Measurements from ENCODE around the gene CLDN16.

The CLDN16 gene

DNA sequence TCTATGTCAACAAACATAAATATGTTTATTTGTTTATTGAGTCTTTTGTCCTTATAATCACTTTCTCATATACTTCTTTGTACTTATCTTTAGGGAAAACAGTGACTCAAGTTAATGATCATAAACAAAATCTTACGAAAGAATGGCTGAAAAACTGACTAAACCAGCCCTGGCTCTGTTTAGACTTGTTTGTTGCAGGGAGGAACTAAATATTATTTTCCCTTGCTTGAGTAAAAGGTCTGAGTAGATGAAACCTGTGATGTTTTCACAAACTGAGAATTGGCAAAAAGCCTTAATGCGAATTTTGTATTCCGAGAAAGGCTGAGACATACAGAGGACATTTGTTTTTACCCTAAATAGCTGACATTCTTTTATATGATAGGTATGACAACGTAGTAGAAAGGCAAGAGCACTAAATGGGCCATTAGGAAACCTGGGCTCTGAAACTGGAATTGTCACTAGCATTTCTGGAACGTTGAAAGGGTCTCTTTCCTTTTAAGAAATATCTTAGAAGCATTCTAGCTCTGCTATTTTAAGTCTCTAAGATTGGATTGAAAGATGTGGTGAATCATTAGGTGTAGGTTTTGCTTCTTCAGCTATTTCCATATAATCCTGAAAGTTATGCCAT is 18.2 kb upstream of the CLDN16 start:
- Histone ChIP-seq H3K4me1 (ENCODE audit: control insufficient read depth in 1 of 2, insufficient read depth in 1 of 2, low read depth in 1 of 2, low read length in 1 of 2) (no peaks in the 10 kb centered on the region), H3K4me3 (ENCODE audit: low read depth in 1 of 2, low read length in 1 of 2) (no peak overlapping the region), H3K27me3 (no peaks in the 10 kb centered on the region), H3K36me3 (no peaks in the 10 kb centered on the region), H3K9me3 (no peaks in the 10 kb centered on the region), H3K27ac (no peak overlapping the region)
- TF ChIP-seq, protein P1, sequence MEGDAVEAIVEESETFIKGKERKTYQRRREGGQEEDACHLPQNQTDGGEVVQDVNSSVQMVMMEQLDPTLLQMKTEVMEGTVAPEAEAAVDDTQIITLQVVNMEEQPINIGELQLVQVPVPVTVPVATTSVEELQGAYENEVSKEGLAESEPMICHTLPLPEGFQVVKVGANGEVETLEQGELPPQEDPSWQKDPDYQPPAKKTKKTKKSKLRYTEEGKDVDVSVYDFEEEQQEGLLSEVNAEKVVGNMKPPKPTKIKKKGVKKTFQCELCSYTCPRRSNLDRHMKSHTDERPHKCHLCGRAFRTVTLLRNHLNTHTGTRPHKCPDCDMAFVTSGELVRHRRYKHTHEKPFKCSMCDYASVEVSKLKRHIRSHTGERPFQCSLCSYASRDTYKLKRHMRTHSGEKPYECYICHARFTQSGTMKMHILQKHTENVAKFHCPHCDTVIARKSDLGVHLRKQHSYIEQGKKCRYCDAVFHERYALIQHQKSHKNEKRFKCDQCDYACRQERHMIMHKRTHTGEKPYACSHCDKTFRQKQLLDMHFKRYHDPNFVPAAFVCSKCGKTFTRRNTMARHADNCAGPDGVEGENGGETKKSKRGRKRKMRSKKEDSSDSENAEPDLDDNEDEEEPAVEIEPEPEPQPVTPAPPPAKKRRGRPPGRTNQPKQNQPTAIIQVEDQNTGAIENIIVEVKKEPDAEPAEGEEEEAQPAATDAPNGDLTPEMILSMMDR (IDR thresholded peaks at IDR 0.05): no peak

DNA sequence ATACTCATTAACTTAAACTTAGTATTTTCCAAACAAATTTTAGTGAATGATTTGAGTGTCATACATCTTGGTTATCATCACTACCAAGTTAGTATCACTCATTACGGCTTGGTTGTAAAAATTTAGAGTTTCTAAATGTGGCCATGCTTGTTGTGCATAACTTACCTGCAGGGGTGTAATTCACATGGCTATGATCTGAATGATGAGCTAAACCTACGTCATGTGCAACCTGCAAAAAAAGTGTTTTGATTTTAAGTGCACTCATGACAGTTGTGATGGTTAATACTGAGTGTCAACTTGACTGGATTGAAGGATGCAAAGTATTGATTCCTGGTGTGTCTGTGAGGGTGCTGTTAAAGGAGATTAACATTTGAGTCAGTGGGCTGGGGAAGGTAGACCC is 17.6 kb upstream of the CLDN16 start:
- no peaks in the 10 kb centered on the region for H3K4me1 ChIP-seq (ENCODE audit: control insufficient read depth in 1 of 2, insufficient read depth in 1 of 2, low read depth in 1 of 2, low read length in 1 of 2)
- H3K36me3 ChIP-seq: no peaks in the 10 kb centered on the region
- no peaks in the 10 kb centered on the region for H3K9me3 ChIP-seq
- H3K27me3 ChIP-seq: no peaks in the 10 kb centered on the region
- H3K4me3 ChIP-seq (ENCODE audit: low read depth in 1 of 2, low read length in 1 of 2): no peak overlapping the region
- H3K27ac ChIP-seq: no peak overlapping the region
- TF ChIP-seq, protein P1 (IDR thresholded peaks at IDR 0.05): no peak

DNA sequence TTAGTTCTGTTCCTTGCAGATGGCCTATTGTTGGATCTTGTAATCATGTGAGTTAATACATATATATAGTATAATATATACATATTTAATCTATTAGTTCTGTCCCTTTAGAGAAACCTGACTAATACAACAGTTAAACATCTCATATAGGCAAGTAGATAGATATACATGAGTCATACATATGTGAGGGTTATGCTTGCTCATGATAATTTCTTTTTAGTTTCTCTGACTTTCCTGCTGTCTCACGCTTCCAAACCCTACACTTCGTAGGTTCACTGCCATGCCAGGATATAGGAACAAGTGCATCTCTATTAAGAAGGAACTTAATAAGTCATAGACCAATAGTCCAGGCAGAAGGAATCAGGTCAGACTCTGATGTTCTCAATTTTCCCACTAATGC is 16.8 kb upstream of the CLDN16 start:
- H3K27ac ChIP-seq: no peak overlapping the region
- TF ChIP-seq, protein P1 (IDR thresholded peaks at IDR 0.05): no peak
- H3K4me1 ChIP-seq (ENCODE audit: control insufficient read depth in 1 of 2, insufficient read depth in 1 of 2, low read depth in 1 of 2, low read length in 1 of 2): no peaks in the 10 kb centered on the region
- no peak overlapping the region for H3K4me3 ChIP-seq (ENCODE audit: low read depth in 1 of 2, low read length in 1 of 2)
- H3K9me3 ChIP-seq: no peaks in the 10 kb centered on the region
- no peaks in the 10 kb centered on the region for H3K27me3 ChIP-seq
- no peaks in the 10 kb centered on the region for H3K36me3 ChIP-seq

DNA sequence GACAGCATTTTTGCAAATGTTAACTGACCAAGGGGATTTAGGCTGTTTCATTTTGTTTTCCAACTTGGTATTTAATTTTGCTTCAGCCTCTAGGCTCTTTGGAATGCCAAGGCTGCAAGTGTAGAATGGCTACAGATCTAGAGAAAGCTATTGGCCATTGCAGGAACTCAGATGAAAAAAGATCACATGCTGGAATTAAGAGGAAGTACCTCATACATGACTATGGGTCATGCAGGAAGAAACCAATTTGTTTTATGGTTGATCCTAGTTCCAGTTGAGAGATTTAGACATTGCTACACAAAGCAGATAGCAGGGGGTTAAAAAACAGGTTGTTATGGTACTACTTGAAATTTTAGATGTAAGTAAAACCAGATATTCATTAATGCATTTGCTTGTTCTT is 12.7 kb upstream of the CLDN16 start:
- no peak overlapping the region for H3K4me3 ChIP-seq (ENCODE audit: low read depth in 1 of 2, low read length in 1 of 2)
- TF ChIP-seq, protein P1 (IDR thresholded peaks at IDR 0.05): no peak

DNA sequence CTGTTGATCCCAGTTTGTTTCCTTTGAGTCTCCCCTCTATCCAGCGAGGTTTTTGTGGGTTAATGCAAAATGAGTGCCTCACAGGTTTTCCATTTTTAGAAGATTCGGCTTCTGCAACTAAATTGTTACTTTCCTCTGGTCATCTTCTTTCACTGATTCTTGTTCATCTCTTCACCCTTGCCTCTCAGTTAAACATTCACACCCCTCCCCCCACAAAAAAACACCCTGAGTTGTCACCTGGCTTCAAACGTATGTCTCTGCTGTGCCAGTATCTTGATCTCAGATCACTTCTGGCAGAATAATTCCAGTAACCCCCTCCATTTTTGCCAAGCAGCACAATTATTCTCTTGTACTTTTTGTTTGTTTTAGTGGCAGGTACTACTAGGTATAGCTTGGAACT is 12.3 kb upstream of the CLDN16 start:
- TF ChIP-seq, protein P1 (IDR thresholded peaks at IDR 0.05): no peak
- Histone ChIP-seq H3K27me3 (no peaks in the 10 kb centered on the region), H3K27ac (no peak overlapping the region)

More for the DNA sequence above, 12.7 kb upstream of the CLDN16 start:
- no peaks in the 10 kb centered on the region for H3K36me3 ChIP-seq
- H3K9me3 ChIP-seq: no peaks in the 10 kb centered on the region
- H3K27me3 ChIP-seq: no peaks in the 10 kb centered on the region
- H3K27ac ChIP-seq: no peak overlapping the region
- H3K4me1 ChIP-seq (ENCODE audit: control insufficient read depth in 1 of 2, insufficient read depth in 1 of 2, low read depth in 1 of 2, low read length in 1 of 2): no peaks in the 10 kb centered on the region

More for the DNA sequence above, 12.3 kb upstream of the CLDN16 start:
- Histone ChIP-seq H3K4me1 (ENCODE audit: control insufficient read depth in 1 of 2, insufficient read depth in 1 of 2, low read depth in 1 of 2, low read length in 1 of 2) (no peaks in the 10 kb centered on the region), H3K36me3 (no peaks in the 10 kb centered on the region), H3K4me3 (ENCODE audit: low read depth in 1 of 2, low read length in 1 of 2) (no peak overlapping the region), H3K9me3 (no peaks in the 10 kb centered on the region)

Data from neutrophil (primary cell).